ENCODE data around the gene TPBGL.

GRCh38 chr11:75233754-75234172 lies 6.8 kb upstream of the TPBGL start:
- TF ChIP-seq POLR2A (IDR thresholded peaks at IDR 0.05; ENCODE audit: low read depth) (no peak), CTCF (IDR thresholded peaks at IDR 0.05) (no peak), POLR2AphosphoS5 (IDR thresholded peaks at IDR 0.05) (no peak)
